Omental fat pad (tissue), 4 donors: Measurements from ENCODE around the gene SLC37A2. TPM values are rescaled to one million over a fixed set of nuclear protein-coding genes. Genes with fewer than 3 reads are reported as not detected.

ENCODE experiments used
- ATAC-seq: fragments of 150-250 bp; one replicate; pipeline ENCODE4 v1.9.1; 2016; ENCODE audit warnings: mild to moderate bottlenecking, moderate library complexity; ENCODE audit not compliant: low FRiP score
- DNase-seq: peaks from one replicate; pipeline ENCODE4 v3.0.0-alpha.2; 2019; ENCODE audit warnings: low spot score
- CTCF ChIP-seq, 3 donors: fragments of 450-650 bp; IDR thresholded peaks; one replicate each; pipeline ENCODE4 v1.5.1; 2016 to 2017; ENCODE audit warnings: antibody characterized with exemption in 3 of 3, mild to moderate bottlenecking in 3 of 3, moderate library complexity in 2 of 3
- total RNA-seq, 4 donors: library from RNA; depleted of rRNA; stranded (reverse); fragments of >200 nt; gene quantifications; one replicate each; pipeline ENCODE4 v1.1.0, GENCODE V29; 2016

Gene SLC37A2
- total RNA-seq, 4 donors from 2014 or later: 15.6 to 26.0 (median 21.5) TPM

DNA sequence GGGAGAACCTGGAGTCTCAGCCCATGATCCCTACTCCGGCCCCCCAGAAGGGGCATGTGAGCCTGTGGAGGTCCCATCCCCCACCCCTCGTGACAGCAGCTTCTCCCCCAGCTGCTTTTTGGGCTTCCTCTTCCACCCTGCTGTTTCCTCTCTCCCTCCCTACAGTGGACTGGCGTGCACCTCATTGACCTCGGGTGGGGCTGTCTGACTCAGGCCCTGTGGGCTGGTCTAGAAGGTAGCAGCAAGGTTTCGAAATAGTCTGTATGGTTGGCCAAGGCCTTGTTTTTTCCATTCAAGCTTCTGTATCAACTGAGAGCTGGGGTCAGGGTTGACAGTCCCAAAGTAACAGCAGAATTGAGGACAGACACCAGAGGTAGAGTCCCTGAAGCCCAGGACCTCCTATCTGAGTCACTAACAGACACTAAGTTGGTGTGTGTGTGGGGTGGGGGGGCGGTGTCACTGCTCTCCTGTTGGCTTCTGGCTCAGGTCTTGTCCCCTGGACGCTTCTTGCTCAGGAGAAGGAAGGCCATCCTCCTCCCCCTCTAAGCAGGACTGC, 7.7 kb downstream of the SLC37A2 start:
- peak; percentile 50 for DNase-seq
- peak; percentile 96 for ATAC-seq
- no peak for TF ChIP-seq CTCF (IDR thresholded peaks at IDR 0.05)

DNA sequence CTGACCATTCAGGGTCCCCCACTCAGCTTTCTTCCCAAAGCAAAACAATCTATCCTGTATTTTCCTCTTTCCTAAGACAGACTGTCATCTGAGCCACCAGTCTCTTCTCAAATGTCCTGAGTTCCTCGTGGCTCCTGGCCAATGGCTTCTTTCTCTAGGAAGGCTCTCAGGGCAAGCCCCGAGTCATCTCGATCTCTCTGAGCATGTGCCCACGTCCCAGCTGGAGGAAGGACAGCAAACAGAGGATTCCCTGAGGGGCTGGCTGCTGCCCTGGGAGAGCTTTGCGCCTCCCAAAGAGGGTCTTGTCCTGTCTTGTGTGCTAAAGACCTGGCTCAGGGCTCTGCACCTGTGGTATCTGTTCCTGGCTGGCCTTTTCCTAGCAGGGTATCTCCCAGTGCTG, 8.3 kb downstream of the SLC37A2 start:
- no peak for TF ChIP-seq CTCF (IDR thresholded peaks at IDR 0.05)
- ATAC-seq: no peak
- no peak for DNase-seq

- ATAC-seq (no peak), DNase-seq (no peak)
- no peak for TF ChIP-seq CTCF (IDR thresholded peaks at IDR 0.05)
These were observed 8.7 kb downstream of the SLC37A2 start for GRCh38 chr11:125071846-125072217.

GRCh38 chr11:125072218-125072960, 9.3 kb downstream of the SLC37A2 start:
- ATAC-seq (no peak), DNase-seq (no peak)

GRCh38 chr11:125072961-125073590, 10.0 kb downstream of the SLC37A2 start:
- ATAC-seq (no peak), DNase-seq (no peak)
- no peak for TF ChIP-seq CTCF (IDR thresholded peaks at IDR 0.05)

More at GRCh38 chr11:125072218-125072960, 9.3 kb downstream of the SLC37A2 start:
- TF ChIP-seq CTCF (IDR thresholded peaks at IDR 0.05): no peak

GRCh38 chr11:125073616-125074483, 10.7 kb downstream of the SLC37A2 start:
- no peak for TF ChIP-seq CTCF (IDR thresholded peaks at IDR 0.05)
- ATAC-seq: no peak
- no peak for DNase-seq
